BLaER1 treated with 17β-estradiol and CSF1 and Interleukin-3, amounts not matched to agents 10 nM and 100 nM (cell line): ENCODE results near the gene TMEM131.
"Not testable (repeated sequence)": the region's sequence is repeated elsewhere in the genome, so short reads cannot be mapped to it uniquely, and the experiment has no call there.

Experiments used
- H3K27ac ChIP-seq, 11 experiments: shearing (Covaris generic); formaldehyde crosslinking; 2 replicates each; pipeline ENCODE4 v1.8.1; 2022
- H3K27me3 ChIP-seq, 11 experiments: shearing (Covaris generic); formaldehyde crosslinking; 2 replicates each; pipeline ENCODE4 v1.8.1; 2022
- H3K36me3 ChIP-seq, 11 experiments: shearing (Covaris generic); formaldehyde crosslinking; 2 replicates each; pipeline ENCODE4 v1.8.1; 2022
- H3K4me1 ChIP-seq, 10 experiments: shearing (Covaris generic); formaldehyde crosslinking; 2 replicates each; pipeline ENCODE4 v1.8.1; 2022
- H3K4me2 ChIP-seq, 11 experiments: shearing (Covaris generic); formaldehyde crosslinking; 2 replicates each; pipeline ENCODE4 v1.8.1; 2022
- H3K4me3 ChIP-seq, 10 experiments: shearing (Covaris generic); formaldehyde crosslinking; 2 replicates each; pipeline ENCODE4 v1.8.1; 2022
- H3K9ac ChIP-seq, 11 experiments: shearing (Covaris generic); formaldehyde crosslinking; 2 replicates each; pipeline ENCODE4 v1.8.1; 2022
- H3K9me3 ChIP-seq, 11 experiments: shearing (Covaris generic); formaldehyde crosslinking; replicated peaks in 1 of 11; 2 replicates each; pipeline ENCODE4 v1.8.1; 2022
- H4K20me1 ChIP-seq, 11 experiments: shearing (Covaris generic); formaldehyde crosslinking; 2 replicates each; pipeline ENCODE4 v1.8.1; 2022
- Cebpa-rat ChIP-seq, 11 experiments: shearing (Covaris generic); IDR thresholded peaks; 2 replicates each; pipeline ENCODE4 v1.8.1; 2022

The TMEM131 gene

GRCh38 chr2:97857553-97857952 lies 138.2 kb downstream of the TMEM131 start:
- Histone ChIP-seq H3K9ac (no peak overlapping the region), H3K27ac (no peak overlapping the region), H3K4me2 (no peak overlapping the region), H3K9me3 (peaks cover under 1 to 15% (median 9%) of the 10 kb centered on the region in 11 experiments; a peak in 17 of 22 replicates), H3K36me3 (peaks cover 49 to 89% (median 62%) of the 10 kb centered on the region in 11 experiments), H3K4me1 (peaks cover 0 to 13% (median 2%) of the 10 kb centered on the region in 10 experiments; a peak in 4 of 20 replicates), H3K27me3 (no peaks in the 10 kb centered on the region), H4K20me1 (peaks cover 0 to 30% (median 0%) of the 10 kb centered on the region in 11 experiments; a peak in 8 of 22 replicates), H3K4me3 (no peak overlapping the region)
- TF ChIP-seq Cebpa-rat (IDR thresholded peaks at IDR 0.05) = no peak

GRCh38 chr2:97853057-97853456 lies 142.7 kb downstream of the TMEM131 start:
- not testable (repeated sequence) for H3K9ac ChIP-seq, H3K27me3 ChIP-seq, H3K9me3 ChIP-seq, H3K4me3 ChIP-seq, H3K4me2 ChIP-seq, H3K27ac ChIP-seq
- Histone ChIP-seq H3K36me3 (peaks cover 28 to 87% (median 40%) of the 10 kb centered on the region in 11 experiments; a peak in 21 of 22 replicates), H4K20me1 (peaks cover 0 to 35% (median 0%) of the 10 kb centered on the region in 11 experiments; a peak in 6 of 22 replicates), H3K4me1 (peaks cover 0 to 13% (median 0%) of the 10 kb centered on the region in 10 experiments; a peak in 3 of 20 replicates)

- no peak overlapping the region for H3K27ac ChIP-seq
- H3K4me2 ChIP-seq = no peak overlapping the region
- no peaks in the 10 kb centered on the region for H3K27me3 ChIP-seq
- TF ChIP-seq Cebpa-rat (IDR thresholded peaks at IDR 0.05) = no peak
- no peak overlapping the region for H3K9ac ChIP-seq
- H3K9me3 ChIP-seq = no peaks in the 10 kb centered on the region; a peak in 1 of 22 replicates
- peaks cover 19 to 73% (median 33%) of the 10 kb centered on the region in 11 experiments; a peak in 21 of 22 replicates for H3K36me3 ChIP-seq
- no peak overlapping the region for H3K4me3 ChIP-seq
- H3K4me1 ChIP-seq = peaks cover 0 to 13% (median 0%) of the 10 kb centered on the region in 10 experiments; a peak in 3 of 20 replicates
- H4K20me1 ChIP-seq = peaks cover 0 to 39% (median 0%) of the 10 kb centered on the region in 11 experiments; a peak in 7 of 22 replicates
Measured at GRCh38 chr2:97851172-97851571, 144.6 kb downstream of the TMEM131 start.

DNA sequence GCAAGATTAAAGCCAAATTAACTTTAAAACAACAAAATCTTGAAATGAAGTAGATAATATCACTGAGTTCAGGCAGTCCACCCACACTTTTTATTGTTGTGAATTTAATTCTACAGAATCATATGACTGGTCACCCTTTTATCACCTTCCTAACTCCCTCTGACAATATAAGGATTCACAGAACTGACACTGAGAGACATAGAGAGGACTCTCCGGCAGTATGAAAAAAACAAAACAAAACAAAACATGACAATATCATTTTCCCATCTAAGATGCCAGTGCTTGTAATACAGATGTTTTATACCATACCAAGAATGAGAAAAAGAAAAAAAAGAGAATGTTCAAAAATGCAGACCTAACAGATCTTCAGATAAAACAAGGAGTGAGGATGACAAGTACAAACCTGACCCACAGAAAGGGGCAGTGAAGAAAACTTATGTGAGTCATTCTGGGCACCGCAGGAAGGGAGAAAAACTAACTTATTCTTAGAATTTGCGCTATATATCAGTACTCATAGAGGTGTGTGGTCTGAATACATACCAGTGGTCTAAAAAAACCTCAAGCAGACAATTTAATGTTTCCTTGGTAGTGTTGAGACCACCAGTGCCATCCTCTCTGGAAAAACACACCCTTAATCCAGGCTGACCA lies 145.7 kb downstream of the TMEM131 start:
- no peak overlapping the region for H3K9ac ChIP-seq
- H3K4me3 ChIP-seq = no peak overlapping the region
- no peaks in the 10 kb centered on the region; a peak in 1 of 22 replicates for H3K9me3 ChIP-seq
- no peaks in the 10 kb centered on the region for H3K27me3 ChIP-seq
- H3K27ac ChIP-seq = no peak overlapping the region
- H3K4me1 ChIP-seq = peaks cover 0 to 13% (median 0%) of the 10 kb centered on the region in 10 experiments; a peak in 3 of 20 replicates
- H3K4me2 ChIP-seq = no peak overlapping the region
- no peak for TF ChIP-seq Cebpa-rat (IDR thresholded peaks at IDR 0.05)
- H4K20me1 ChIP-seq = peaks cover 0 to 51% (median 3%) of the 10 kb centered on the region in 11 experiments; a peak in 8 of 22 replicates
- peaks cover 19 to 69% (median 30%) of the 10 kb centered on the region in 11 experiments; a peak in 21 of 22 replicates for H3K36me3 ChIP-seq

- H3K36me3 ChIP-seq = peaks cover 11 to 54% (median 20%) of the 10 kb centered on the region in 11 experiments; a peak in 20 of 22 replicates
- H3K9ac ChIP-seq = no peak overlapping the region
- no peaks in the 10 kb centered on the region for H3K27me3 ChIP-seq
- H4K20me1 ChIP-seq = peaks cover 0 to 56% (median 3%) of the 10 kb centered on the region in 11 experiments; a peak in 8 of 22 replicates
- H3K27ac ChIP-seq = no peak overlapping the region
- no peak overlapping the region for H3K4me2 ChIP-seq
- no peak overlapping the region for H3K4me3 ChIP-seq
- H3K9me3 ChIP-seq = no peaks in the 10 kb centered on the region; a peak in 1 of 22 replicates
- peaks cover 0 to 13% (median 0%) of the 10 kb centered on the region in 10 experiments; a peak in 3 of 20 replicates for H3K4me1 ChIP-seq
- no peak for TF ChIP-seq Cebpa-rat (IDR thresholded peaks at IDR 0.05)
Measured at GRCh38 chr2:97848306-97848705, 147.4 kb downstream of the TMEM131 start.

DNA sequence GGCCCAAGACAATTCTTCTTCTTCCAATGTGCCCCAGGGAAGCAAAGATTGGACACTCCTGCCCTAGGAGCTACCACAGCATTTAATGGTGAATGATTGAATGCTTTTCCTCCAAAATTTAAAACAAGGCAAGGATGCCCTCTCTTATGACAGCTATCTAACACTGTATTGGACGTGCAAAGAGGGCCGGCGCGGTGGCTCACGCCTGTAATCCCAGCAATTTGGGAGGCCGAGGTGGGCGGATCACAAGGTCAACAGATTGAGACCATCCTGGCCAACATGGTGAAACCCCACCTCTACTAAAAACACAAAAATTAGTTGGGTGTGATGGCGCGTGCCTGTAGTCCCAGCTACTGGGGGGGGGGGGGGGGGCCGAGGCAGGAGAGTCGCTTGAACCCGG lies 149.0 kb downstream of the TMEM131 start:
- H3K4me2 ChIP-seq, H3K9ac ChIP-seq, H3K4me3 ChIP-seq, H3K9me3 ChIP-seq, H3K27me3 ChIP-seq, H3K27ac ChIP-seq: not testable (repeated sequence)
- H3K4me1 ChIP-seq = peaks cover 0 to 13% (median 0%) of the 10 kb centered on the region in 10 experiments; a peak in 3 of 20 replicates
- peaks cover 12 to 54% (median 25%) of the 10 kb centered on the region in 11 experiments for H3K36me3 ChIP-seq
- peaks cover 0 to 53% (median 2%) of the 10 kb centered on the region in 11 experiments; a peak in 8 of 22 replicates for H4K20me1 ChIP-seq

GRCh38 chr2:97845818-97846217 lies 149.9 kb downstream of the TMEM131 start:
- Histone ChIP-seq H3K27ac (no peak overlapping the region), H3K9me3 (no peaks in the 10 kb centered on the region; a peak in 1 of 22 replicates), H3K4me1 (peaks cover 0 to 13% (median 0%) of the 10 kb centered on the region in 10 experiments; a peak in 2 of 20 replicates), H3K27me3 (no peaks in the 10 kb centered on the region), H3K4me2 (no peak overlapping the region), H3K36me3 (peaks cover 18 to 54% (median 30%) of the 10 kb centered on the region in 11 experiments), H3K9ac (no peak overlapping the region), H4K20me1 (peaks cover 0 to 47% (median 0%) of the 10 kb centered on the region in 11 experiments; a peak in 7 of 22 replicates), H3K4me3 (no peak overlapping the region)
- no peak for TF ChIP-seq Cebpa-rat (IDR thresholded peaks at IDR 0.05)

DNA sequence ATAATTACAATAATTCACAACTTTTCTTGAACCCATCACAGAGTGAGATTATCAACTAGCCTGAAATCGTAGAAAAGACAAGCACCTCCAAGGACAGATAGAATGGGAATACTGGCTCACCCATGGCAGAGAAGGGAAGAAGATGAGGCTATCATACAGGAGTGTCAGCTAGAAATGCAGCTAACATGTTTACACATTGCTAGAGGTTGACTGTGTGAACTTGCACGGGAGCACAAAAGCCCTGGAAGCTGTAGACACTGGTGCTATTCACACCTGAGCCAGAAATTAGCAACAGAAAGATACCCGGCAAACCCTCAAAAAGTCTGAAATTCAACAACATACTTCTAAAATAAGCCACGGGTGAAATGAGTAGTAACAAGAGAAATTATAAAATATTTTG lies 150.6 kb downstream of the TMEM131 start:
- Histone ChIP-seq H3K4me3 (no peak overlapping the region), H3K27ac (no peak overlapping the region), H3K4me2 (no peak overlapping the region), H3K9me3 (no peaks in the 10 kb centered on the region; a peak in 1 of 22 replicates), H3K9ac (no peak overlapping the region), H3K27me3 (no peaks in the 10 kb centered on the region), H3K4me1 (peaks cover 0 to 13% (median 0%) of the 10 kb centered on the region in 10 experiments; a peak in 2 of 20 replicates), H4K20me1 (peaks cover 0 to 44% (median 0%) of the 10 kb centered on the region in 11 experiments; a peak in 7 of 22 replicates), H3K36me3 (peaks cover 25 to 54% (median 37%) of the 10 kb centered on the region in 11 experiments)
- no peak for TF ChIP-seq Cebpa-rat (IDR thresholded peaks at IDR 0.05)

DNA sequence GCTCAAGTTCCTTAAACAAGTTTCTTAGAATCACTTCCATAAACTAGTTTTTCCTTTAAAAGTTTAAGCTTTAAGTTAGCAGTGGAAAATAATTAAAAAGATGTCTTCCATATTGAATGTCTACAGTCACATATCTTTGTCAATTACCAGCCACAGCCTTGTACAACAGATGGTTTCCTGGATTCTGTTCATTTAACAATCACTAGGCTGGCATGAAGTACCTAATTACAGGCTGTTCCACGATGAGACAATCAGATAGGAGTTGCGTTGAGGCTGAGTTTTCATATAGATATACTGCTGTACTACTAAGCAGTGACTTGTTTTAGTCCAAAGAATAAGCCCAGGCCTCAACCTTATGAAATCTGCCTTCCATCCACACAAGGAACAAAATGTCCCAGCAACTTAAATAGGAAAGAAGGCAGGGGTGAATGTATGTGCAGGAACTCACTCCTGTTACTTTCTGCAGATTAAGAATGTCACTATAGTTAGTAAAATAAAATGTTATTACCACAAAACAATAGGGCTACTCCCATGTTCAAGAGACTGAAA lies 151.4 kb downstream of the TMEM131 start:
- Histone ChIP-seq H3K27ac (no peak overlapping the region), H3K36me3 (peaks cover 31 to 57% (median 44%) of the 10 kb centered on the region in 11 experiments), H4K20me1 (peaks cover 0 to 44% (median 0%) of the 10 kb centered on the region in 11 experiments; a peak in 7 of 22 replicates), H3K4me2 (no peak overlapping the region), H3K9ac (no peak overlapping the region), H3K4me3 (no peak overlapping the region), H3K4me1 (peaks cover 0 to 8% (median 0%) of the 10 kb centered on the region in 10 experiments; a peak in 2 of 20 replicates), H3K9me3 (no peaks in the 10 kb centered on the region; a peak in 1 of 22 replicates), H3K27me3 (no peaks in the 10 kb centered on the region)
- TF ChIP-seq Cebpa-rat (IDR thresholded peaks at IDR 0.05) = no peak
